ENCODE results near the gene HERPUD1. TPM values are rescaled to one million over a fixed set of nuclear protein-coding genes. Genes with fewer than 3 reads are reported as not detected.

HERPUD1 gene
- total and polyA plus RNA-seq, 2 of the 13 experiments (the other 11 are each of a cell fraction or from before 2014, with no cell fraction given) = 96.2 to 323 TPM

- no peak for TF ChIP-seq ZNF281 (CRISPR knock-in tag; IDR thresholded peaks at IDR 0.05; ENCODE audit: borderline replicate concordance)
- 0 out of 2 replicates have a peak, but pooled peaks have one; percentile 21 for TF ChIP-seq RBFOX2 (IDR thresholded peaks at IDR 0.05; ENCODE audit: low read depth, low read length)
- no peak for TF ChIP-seq ZNF772 (CRISPR knock-in tag; IDR thresholded peaks at IDR 0.05)
- TF ChIP-seq SIX4 (CRISPR knock-in tag; IDR thresholded peaks at IDR 0.05) = no peak
- no peak for TF ChIP-seq NFRKB (IDR thresholded peaks at IDR 0.05)
- no peak for TF ChIP-seq BCL6 (CRISPR knock-in tag; IDR thresholded peaks at IDR 0.05)
- TF ChIP-seq ASH2L (IDR thresholded peaks at IDR 0.05; ENCODE audit: insufficient read length, low read depth, low read length) = no peak
- TF ChIP-seq HDAC2 (CRISPR knock-in tag; IDR thresholded peaks at IDR 0.05) = no peak
- TF ChIP-seq PHF8 (CRISPR knock-in tag; IDR thresholded peaks at IDR 0.05) = no peak
- TF ChIP-seq ZNF747 (CRISPR knock-in tag; IDR thresholded peaks at IDR 0.05; ENCODE audit: borderline replicate concordance) = 0 out of 2 replicates have a peak, but pooled peaks have one; percentile 26
- no peak for TF ChIP-seq ZNF558 (CRISPR knock-in tag; IDR thresholded peaks at IDR 0.05; ENCODE audit: borderline replicate concordance)
- TF ChIP-seq ZNF776 (CRISPR knock-in tag; IDR thresholded peaks at IDR 0.05) = no peak
- no peak for TF ChIP-seq ZNF546 (CRISPR knock-in tag; conservative IDR thresholded peaks at IDR 0.05)
- no peak for TF ChIP-seq SP2 (CRISPR knock-in tag; IDR thresholded peaks at IDR 0.05)
- no peak for TF ChIP-seq DRAP1 (CRISPR knock-in tag; IDR thresholded peaks at IDR 0.05)
- no peak for TF ChIP-seq THAP7 (CRISPR knock-in tag; IDR thresholded peaks at IDR 0.05)
- no peak for TF ChIP-seq ZNF207 (IDR thresholded peaks at IDR 0.05; ENCODE audit: borderline replicate concordance)
- no peak for TF ChIP-seq ARHGAP35 (CRISPR knock-in tag; IDR thresholded peaks at IDR 0.05; ENCODE audit: borderline replicate concordance)
- no peak for TF ChIP-seq REST (IDR thresholded peaks at IDR 0.05; ENCODE audit: borderline replicate concordance in 1 of 2, low read depth in 1 of 2, low read length in 2 of 2)
- TF ChIP-seq FUBP1 (CRISPR knock-in tag; IDR thresholded peaks at IDR 0.05; ENCODE audit: borderline replicate concordance) = no peak
These were observed 15.0 kb downstream of the HERPUD1 start (continued) for GRCh38 chr16:56946767-56947603.
